ENCODE results near the gene SH3D21. TPM values are rescaled to one million over a fixed set of nuclear protein-coding genes. Genes with fewer than 3 reads are reported as not detected.

SH3D21 gene
- total RNA-seq, 3 donors from 2014 or later (not counting 1 experiment from before 2014, with no cell fraction given): 1.9 to 2.6 (median 2.5) TPM

DNA sequence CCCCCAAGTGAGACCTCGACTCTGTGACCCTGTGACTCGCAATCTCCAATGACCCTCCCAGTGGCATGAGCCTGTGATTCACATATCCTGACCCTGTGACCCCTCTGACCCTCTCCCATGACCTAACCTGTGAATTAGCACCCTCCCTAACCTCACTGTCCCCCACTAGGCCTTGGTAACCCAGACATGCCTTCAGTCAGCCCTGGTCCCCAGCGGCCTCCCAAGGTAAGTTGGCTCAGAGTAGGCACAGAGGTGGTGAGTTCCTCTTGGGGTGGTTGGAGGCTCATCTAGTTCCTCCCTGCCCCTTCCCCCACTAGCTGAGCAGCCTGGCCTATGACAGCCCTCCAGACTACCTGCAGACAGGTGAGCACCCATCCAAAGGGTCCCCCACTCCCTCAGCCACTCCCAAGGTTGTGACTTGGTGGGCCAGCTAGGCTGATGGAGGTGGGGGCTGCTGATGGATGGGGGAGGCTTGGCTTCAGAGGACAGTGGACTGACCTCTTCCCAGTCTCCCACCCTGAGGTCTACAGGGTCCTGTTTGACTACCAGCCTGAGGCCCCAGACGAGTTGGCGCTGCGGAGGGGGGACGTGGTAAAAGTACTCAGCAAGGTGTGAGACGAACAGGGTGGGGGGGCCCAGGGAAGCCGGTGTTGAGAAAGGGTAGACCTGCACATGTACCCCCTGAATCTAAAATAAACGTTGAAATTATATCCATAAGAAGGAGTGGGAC lies 1.6 kb downstream of the SH3D21 start:
- 96% methylated on average over 8 of the region's 10 CpGs for WGBS (ENCODE audit: insufficient coverage)
- Mint-ChIP-seq H3K4me1 (peaks cover 14 to 30% of the 10 kb centered on the region in 2 donors), H3K27me3 (ENCODE audit: low read depth in 2 of 2) (no peaks in the 10 kb centered on the region), H3K27ac (peak overlapping the region in 1 of 2 donors; percentile 83), H3K4me3 (peak overlapping the region; percentile 95), H3K9me3 (no peaks in the 10 kb centered on the region), H3K36me3 (peaks cover 7% of the 10 kb centered on the region)
- ATAC-seq (no peak), DNase-seq (no peak)
- Histone ChIP-seq H3K27ac (ENCODE audit: low read length) (no peak overlapping the region), H3K4me3 (ENCODE audit: low read length) (peak overlapping the region; percentile 48), H3K36me3 (ENCODE audit: control insufficient read depth, insufficient read depth, low read length) (peaks cover 9% of the 10 kb centered on the region), H3K9me3 (ENCODE audit: control insufficient read depth, insufficient read depth, low read length) (no peaks in the 10 kb centered on the region), H3K27me3 (ENCODE audit: control insufficient read depth, insufficient read depth, low read length) (no peaks in the 10 kb centered on the region), H3K4me1 (ENCODE audit: control insufficient read depth, insufficient read depth, low read length) (peaks cover 24% of the 10 kb centered on the region)
- intact Hi-C loops (cut with micrococcal nuclease): loop anchor here (2.0 to 5.0 kb wide), 2 partner anchors 60 to 159 kb away; partner anchors contain the start of gene TRAPPC3
- TF ChIP-seq CTCF (IDR thresholded peaks at IDR 0.05): no peak

DNA sequence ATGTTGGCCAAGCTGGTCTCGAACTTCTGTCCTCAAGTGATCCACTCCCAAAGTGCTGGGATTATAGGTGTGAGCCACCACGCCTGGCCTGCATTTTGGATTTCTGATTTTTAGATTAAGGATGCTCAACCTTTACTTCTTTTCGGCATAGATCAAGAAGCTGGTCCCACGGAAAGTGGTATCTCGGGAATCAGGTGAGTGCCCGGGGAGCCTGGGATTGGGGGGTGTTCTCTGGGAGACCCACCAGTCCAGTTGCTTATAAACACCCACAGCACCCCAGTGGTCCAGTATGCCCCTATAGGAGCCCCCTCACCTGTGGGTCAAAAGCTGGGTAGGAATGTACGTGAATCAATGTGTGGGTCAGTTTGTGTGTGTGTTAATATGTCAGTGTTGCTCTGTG lies 3.2 kb downstream of the SH3D21 start:
- H3K27me3 Mint-ChIP-seq (ENCODE audit: low read depth in 2 of 2): no peaks in the 10 kb centered on the region
- no peak for TF ChIP-seq CTCF (IDR thresholded peaks at IDR 0.05)
- intact Hi-C loops (cut with micrococcal nuclease): loop anchor here (5.0 kb wide), 1 partner anchor 58 kb away; no protein-coding TSS in a partner anchor
- no peak overlapping the region for H3K27ac Mint-ChIP-seq
- 98% methylated on average over 7 of the region's 7 CpGs for WGBS (ENCODE audit: insufficient coverage)
- no peak overlapping the region for H3K4me3 Mint-ChIP-seq
- H3K4me3 ChIP-seq (ENCODE audit: low read length): no peak overlapping the region
- no peaks in the 10 kb centered on the region for H3K36me3 Mint-ChIP-seq
- peaks cover 14 to 25% of the 10 kb centered on the region in 2 donors for H3K4me1 Mint-ChIP-seq
- no peaks in the 10 kb centered on the region for H3K36me3 ChIP-seq (ENCODE audit: control insufficient read depth, insufficient read depth, low read length)
- peaks cover 24% of the 10 kb centered on the region for H3K4me1 ChIP-seq (ENCODE audit: control insufficient read depth, insufficient read depth, low read length)
- DNase-seq (no peak), ATAC-seq (no peak)
- no peaks in the 10 kb centered on the region for H3K9me3 ChIP-seq (ENCODE audit: control insufficient read depth, insufficient read depth, low read length)
- no peaks in the 10 kb centered on the region for H3K27me3 ChIP-seq (ENCODE audit: control insufficient read depth, insufficient read depth, low read length)
- no peaks in the 10 kb centered on the region for H3K9me3 Mint-ChIP-seq
- H3K27ac ChIP-seq (ENCODE audit: low read length): no peak overlapping the region

DNA sequence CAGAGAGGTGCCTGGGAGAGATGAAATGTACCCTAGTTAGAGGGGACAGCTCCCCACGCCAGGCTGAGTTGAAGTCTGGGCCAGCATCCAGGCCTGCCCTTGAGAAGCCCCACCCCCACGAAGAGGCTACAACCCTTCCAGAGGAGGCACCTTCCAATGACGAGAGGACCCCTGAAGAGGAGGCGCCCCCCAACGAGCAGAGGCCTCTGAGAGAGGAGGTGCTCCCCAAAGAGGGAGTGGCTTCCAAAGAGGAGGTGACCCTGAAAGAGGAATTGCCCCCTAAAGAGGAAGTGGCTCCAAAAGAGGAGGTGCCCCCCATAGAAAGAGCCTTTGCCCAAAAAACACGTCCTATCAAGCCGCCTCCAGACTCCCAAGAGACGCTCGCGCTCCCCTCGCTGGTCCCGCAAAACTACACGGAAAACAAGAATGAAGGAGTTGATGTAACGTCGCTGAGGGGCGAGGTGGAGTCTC lies 14.2 kb downstream of the SH3D21 start:
- H3K4me3 ChIP-seq (ENCODE audit: low read length): peak overlapping the region; percentile 28
- TF ChIP-seq CTCF (IDR thresholded peaks at IDR 0.05): no peak
- peaks cover 41% of the 10 kb centered on the region for H3K4me1 ChIP-seq (ENCODE audit: control insufficient read depth, insufficient read depth, low read length)
- H3K27ac ChIP-seq (ENCODE audit: low read length): no peak overlapping the region
- H3K27me3 ChIP-seq (ENCODE audit: control insufficient read depth, insufficient read depth, low read length): no peaks in the 10 kb centered on the region
- H3K27me3 Mint-ChIP-seq (ENCODE audit: low read depth in 2 of 2): no peaks in the 10 kb centered on the region
- no peak for ATAC-seq
- H3K27ac Mint-ChIP-seq: peak overlapping the region; percentile 70 to 83
- WGBS (ENCODE audit: insufficient coverage): 37% methylated on average over 16 of the region's 16 CpGs
- H3K9me3 ChIP-seq (ENCODE audit: control insufficient read depth, insufficient read depth, low read length): no peaks in the 10 kb centered on the region
- peak overlapping the region; percentile 82 for H3K4me3 Mint-ChIP-seq
- H3K9me3 Mint-ChIP-seq: no peaks in the 10 kb centered on the region
- no peaks in the 10 kb centered on the region for H3K36me3 ChIP-seq (ENCODE audit: control insufficient read depth, insufficient read depth, low read length)
- DNase-seq: peak in 1 of 2 donors; percentile 20
- H3K36me3 Mint-ChIP-seq: no peaks in the 10 kb centered on the region
- peaks cover 6 to 27% of the 10 kb centered on the region in 2 donors for H3K4me1 Mint-ChIP-seq
- intact Hi-C loops (cut with micrococcal nuclease): loop anchor here (5.0 kb wide), 1 partner anchor 47 kb away; no protein-coding TSS in a partner anchor

All from natural killer cell (primary cell).